HG03196 (cell line): ENCODE data around the gene LBH.

Experiments used
- ATAC-seq: cut with Tn5 transposase; IDR thresholded peaks from one replicate; pipeline ENCODE4 v1.9.1; 2021; ENCODE audit not compliant: unreplicated experiment

The LBH gene

DNA sequence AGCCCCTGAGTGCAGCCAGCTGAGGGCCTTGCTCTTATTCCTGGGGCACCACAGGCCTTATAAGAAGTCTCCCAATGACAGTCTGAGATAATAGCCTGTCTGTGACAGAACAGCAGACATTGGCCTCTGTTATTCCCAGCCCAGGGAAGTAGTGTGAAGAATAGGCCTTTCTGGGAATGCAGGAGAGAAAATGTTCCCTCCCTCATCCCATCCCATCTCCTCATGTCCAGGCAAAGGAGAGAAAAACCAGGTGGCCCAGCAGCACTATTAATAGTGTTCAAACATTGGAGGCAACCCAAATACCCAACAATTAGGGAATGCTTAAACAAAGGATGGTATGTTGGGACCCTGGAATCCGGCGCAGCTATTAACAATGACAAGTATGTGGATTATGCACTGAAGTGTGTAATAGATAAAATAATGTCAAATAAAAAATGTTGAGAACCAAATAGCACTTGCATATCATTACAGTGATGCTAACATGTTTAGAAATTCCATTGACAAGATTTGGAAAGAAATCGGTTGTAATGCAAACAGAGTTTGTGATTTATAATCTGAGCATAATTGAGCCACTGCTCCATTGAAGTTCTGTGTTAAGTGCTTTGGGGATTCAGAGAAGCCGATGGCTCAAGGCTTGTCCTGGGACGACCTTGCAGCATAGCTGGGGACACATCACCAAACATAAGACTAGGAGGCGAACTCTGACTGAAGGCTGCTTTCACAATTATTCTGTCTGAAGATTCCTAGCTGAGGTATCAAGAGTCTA is 69.3 kb downstream of the LBH start:
- ATAC-seq = no peak

DNA sequence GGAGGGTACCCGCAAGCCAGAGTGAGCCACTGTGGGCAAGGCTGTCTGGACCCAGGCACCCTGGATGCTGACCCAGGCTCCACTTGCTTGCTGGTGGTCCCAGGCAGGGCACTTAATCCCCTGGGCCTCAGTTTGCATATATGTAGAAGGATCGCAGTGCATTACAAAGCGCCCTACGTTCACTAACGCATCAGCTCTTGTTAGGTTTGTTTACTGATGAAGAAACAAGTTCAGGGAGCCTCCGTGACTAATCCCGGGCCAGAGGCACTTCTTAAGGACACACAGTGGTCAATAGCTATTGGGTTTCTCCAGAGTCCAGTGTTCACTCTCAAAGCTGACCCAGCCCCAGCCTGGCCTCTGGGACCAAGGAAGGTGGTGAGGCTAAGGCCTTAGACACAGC is 70.2 kb downstream of the LBH start:
- no peak for ATAC-seq

DNA sequence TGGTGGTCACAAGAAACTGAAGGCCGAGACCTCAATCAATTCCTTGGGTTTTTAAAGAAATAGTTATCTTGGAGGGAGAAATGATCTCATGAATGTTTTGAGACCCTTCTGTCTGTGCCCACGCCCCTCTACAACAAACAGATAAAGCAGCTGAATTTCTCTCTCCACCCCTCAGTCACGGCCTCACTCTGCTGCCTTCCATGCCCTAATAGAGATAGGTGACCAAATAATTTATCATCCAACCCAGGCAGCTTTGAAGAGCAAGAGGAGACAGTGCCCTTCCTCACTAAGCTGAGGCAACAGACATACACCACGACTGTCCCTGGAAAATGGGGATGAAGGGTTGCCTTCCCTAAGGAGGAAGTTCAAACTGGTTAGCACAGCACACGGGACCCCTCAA is 71.2 kb downstream of the LBH start:
- ATAC-seq = no peak

DNA sequence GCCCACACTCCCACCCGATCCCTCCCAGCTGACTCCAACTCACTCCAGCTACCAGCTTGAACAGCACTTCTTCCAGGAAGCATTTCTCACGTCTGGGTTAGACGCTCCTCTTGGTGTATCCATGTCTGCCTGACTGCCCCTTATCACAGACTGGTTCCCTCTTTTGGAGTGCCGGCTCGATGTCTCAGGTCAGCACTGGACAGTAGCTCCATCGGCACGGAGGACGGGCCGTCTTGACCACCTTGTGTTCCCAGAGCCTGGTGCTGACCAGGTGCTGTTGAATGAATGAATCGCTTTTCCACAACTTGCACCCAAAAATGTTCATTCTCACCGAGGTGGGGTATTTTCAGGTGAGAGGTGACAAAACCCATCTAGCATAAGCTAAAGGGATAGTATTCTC is 71.8 kb downstream of the LBH start:
- no peak for ATAC-seq

DNA sequence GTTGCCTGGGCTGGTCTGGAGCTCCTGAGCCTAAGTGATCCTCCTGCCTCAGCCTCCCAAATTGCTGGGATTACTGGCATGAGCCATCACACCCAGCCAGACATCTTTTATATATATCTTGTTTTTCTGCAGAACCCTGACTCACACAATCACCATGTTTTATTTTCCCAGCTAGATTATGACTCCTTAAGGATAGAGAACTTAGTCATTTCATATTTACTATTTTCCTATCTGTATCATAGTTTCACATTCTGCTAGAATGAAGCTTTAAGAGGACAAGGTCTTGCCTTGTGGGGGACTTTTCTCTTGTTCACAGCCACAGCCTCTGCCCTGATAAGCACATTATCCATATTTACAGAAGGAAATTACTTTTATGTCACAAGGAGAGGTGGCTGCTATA is 73.9 kb downstream of the LBH start:
- no peak for ATAC-seq

DNA sequence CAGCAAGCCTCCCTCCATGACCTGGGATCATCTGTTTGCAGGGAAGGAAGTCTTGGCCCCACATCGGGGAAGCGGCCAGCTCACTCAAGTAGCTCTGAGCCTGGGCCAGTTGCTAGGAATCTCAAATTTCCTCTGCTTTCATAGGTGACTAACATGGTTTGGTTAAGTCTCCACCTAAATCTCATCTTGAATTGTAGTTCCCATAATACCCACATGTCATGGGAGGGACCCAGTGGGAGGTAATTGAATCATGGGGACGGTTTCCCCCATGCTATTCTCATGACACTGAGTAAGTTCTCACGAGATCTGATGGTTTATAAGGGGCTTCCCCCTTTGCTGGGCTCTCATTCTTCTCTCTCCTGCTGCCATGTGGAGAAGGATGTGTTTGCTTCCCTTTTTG is 75.2 kb downstream of the LBH start:
- no peak for ATAC-seq

DNA sequence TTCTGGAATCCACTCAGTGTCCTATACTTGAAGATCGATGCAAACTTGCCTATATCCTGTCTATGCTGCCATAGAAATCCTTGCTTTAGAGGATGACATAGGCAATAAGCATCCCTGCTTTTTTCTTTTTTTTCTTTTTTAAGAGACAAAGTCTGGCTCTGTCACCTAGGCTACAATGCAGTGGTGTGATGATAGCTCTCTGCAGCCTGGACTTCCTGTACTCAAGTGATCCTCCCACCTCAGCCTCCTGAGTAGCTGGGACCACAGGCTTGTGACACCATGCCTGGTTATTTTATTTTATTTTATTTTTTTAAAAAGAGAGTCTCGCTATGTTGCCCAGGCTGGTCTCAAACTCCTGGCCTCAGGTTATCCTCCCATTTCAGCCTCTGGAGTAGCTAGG is 76.9 kb downstream of the LBH start:
- ATAC-seq = no peak
